Stimulated activated CD8-positive, alpha-beta memory T cell treated with anti-CD3 and anti-CD28 coated beads, Interleukin-7, amount 100 ng/mL, for 4 hours (primary cell): ENCODE results near the gene TNRC18.
"Not testable (repeated sequence)": the region's sequence is repeated elsewhere in the genome, so short reads cannot be mapped to it uniquely, and the experiment has no call there.

ENCODE experiments used
- DNase-seq, 2 donors: peaks; one replicate each; pipeline ENCODE4 v3.0.0-alpha.2; 2020; ENCODE audit warnings: low read depth in 2 of 2

The TNRC18 gene

DNA sequence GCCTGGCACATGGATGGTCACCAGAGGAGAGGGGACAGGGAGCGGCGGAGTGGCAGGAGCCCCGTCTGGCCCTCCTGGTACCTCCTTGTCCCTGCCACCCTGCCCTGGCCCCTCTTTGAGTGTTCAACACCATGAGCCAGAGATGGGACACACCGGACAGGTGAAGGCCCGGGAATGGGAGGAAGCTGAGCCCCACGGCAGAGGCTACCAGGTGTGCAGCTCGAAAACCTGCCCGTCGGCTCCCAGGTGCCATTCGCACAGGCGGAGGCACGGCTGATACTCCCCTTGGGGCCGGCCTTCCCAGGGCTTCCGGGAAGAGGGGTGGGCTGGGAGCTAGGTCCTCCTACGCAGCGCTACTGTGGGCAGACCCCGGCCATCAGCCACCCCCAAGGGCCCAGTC, 44.1 kb downstream of the TNRC18 start:
- no peak for DNase-seq

DNA sequence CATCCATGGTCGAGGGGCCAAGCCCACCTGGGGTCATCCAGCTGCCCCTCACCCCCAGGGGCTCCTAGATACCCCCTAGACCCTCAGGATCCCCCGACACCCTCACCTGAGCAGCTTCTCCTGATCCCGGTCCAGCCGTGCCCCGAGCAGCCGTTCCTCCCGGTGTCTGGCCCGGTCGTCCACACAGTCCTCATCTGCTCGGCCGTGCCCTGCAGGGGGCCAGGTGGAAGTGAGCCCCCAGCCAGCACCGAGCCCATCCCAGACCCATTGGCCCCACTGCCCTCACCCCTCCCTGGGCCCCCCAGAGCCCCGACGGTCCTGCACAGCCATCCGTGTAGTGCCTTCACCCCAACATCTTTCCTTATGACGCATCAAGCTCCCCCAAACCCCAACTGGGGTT, 45.8 kb downstream of the TNRC18 start:
- no peak for DNase-seq

DNA sequence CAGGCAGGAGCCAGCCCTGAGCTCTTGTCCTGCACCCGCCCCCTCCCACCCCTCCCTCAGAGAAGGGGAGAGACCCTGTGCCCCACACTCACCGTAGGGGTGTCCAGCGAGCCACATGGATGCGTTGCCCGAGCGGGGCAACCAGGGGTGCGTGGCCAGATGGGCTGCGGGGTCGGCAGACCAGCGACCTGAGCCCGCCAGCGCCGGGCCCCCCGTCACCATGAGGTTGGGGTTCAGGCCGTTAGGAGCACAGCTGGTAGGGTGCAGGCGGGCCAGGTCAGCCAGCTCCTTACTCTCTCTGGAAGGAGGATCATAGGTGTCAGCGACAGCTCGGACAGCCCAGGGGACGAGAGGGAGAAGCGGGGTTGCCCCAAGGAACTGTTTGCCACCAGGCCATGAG, 46.4 kb downstream of the TNRC18 start:
- no peak for DNase-seq

DNA sequence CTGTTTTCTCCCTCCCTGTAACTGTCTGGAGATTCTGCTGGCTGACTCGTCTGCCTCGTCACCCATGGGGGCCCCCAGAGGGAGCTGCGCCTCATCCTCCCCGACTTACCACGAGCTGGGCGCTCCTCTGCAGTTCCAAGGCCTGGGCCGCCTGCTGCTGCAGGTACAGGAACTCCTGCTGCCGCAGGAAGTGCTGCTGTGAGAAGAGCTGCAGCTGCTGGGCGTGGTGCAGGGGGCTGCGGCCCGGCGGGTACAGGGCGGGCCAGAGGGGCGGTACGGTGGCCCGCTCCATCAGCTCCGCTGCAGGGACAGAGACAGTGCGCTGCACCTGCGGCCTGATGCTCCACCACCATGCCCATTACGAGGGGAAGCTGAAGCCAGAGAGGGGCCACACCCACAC, 47.7 kb downstream of the TNRC18 start:
- DNase-seq: no peak

DNA sequence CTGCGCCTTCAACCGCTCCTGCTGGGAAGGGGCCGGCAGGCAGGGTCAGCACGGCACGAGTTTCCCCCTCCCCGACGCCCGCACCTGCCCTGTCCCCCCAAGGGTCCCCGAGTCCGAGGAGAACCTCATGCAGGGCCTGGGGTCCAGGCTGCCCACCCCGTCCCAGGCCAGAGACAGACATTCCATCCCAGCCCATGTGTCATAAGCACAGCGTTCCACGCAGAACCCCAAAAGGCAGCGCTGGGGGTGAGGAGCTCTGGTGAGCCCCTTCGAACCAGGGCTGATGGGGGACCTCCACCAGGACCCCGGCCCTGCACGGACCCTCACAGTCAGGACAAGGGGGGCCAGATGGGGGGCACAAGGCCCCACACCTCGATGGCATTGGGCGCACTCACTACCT, 49.2 kb downstream of the TNRC18 start:
- no peak for DNase-seq

DNA sequence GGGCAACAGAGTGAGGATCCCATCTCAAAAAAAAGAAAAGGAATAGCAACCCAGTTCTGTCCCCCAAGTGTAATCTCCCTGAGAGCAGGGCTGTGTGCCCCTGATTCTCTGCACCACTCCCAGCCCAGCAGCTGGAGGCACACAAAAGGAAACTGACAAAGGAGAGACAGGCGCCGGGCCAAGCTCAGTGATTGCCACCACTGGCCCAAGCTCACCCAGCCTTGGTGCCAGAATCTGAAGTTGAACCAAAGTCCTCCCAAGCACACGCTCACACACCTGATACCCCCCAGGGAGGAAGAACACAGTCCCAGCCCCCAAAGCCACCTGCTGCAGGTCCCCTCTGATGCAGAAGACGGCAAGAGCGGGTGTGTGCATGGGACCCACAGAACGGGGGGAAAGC, 50.3 kb downstream of the TNRC18 start:
- no peak for DNase-seq

DNA sequence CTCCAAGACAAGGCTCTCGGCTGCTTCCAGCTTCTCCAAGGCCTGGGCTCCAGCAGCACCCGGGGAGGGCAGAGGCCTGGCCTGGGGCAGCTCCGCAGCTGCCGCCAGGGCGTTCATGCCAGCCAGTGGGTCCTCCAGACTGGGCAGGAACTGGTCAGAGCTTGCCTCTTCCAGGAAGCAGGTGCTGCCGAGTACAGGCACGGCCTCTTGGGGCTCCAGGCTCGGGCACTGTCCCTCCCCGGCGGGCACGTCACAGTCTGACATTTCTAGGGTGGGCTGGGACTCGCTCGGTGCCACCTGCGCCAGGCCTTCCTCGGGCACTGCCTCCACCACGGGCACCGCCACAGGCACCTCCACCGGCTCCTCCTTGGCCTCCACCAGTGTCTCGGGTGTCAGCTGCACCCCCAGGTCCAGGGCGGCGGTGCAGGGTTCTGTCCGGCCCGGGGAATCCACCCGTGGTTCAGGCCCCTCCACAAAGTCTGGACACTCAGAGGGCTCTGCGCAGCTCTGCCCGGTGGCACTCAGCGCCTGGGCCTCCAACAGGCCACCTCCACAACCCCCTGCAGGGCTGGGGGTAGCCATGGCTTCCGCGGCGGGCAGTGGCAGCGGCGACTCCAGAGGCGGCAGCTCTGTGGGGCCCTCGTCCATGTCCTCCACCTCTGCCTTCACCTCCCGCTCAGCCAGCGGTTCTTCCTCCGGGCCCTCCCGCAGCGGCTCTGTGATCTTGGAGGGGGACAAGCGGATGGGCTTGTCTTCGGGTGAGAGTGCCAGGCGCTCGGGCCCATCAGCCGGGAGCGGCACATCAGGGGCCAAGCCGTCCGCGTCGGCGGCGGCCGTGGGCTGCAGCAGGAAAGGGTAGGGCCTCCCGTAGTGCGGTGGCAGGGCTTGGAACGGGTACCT, 52.9 kb downstream of the TNRC18 start:
- no peak for DNase-seq

DNA sequence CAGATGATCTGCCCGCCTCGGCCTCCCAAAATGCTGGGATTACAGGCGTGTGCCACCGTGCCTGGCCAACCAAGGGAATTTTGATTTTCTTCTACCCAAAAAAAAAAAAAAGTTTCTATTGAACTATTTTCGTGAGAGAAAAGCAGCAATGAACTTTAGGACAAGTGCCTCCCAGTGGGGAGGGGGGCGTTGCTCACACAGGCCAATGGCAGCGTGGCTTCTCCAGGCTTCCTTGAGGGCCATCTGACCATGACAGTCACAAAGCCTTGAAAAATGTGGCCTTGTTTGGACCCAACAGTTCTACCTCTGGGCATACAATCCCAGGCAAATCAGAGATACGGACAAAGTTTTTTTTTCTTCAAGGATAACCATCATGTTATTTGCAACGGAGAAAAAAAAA, 56.0 kb downstream of the TNRC18 start:
- no peak for DNase-seq

DNA sequence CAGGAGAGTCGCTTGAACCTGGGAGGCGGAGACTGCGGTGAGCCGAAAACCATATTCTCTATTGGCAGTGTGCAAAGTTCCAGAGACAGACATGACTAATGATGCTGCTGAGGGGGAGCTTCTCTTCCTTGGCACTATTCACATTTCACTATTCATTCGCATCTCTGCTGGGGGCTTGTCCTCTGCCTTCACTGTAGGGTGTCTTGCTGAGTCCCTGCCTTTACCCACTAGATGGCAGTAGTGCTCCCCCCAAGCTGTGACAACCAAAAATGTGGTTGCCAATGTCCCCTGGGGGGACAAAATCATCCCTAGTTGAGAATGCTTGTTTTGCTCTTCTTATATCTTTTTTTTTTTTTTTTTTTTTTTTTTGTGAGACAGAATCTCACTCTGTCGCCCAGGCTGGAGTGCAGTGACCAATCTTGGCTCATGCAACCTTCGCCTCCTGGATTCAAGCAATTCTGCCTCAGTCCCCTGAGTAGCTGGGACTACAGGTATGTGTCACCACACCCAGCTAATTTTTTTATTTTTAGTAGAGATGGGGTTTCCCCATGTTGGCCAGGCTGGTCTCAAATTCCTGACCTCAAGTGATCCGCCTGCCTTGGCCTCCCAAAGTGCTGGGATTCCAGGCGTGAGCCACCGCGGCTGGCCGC, 57.5 kb downstream of the TNRC18 start:
- DNase-seq: peak; percentile 25 to 59

DNA sequence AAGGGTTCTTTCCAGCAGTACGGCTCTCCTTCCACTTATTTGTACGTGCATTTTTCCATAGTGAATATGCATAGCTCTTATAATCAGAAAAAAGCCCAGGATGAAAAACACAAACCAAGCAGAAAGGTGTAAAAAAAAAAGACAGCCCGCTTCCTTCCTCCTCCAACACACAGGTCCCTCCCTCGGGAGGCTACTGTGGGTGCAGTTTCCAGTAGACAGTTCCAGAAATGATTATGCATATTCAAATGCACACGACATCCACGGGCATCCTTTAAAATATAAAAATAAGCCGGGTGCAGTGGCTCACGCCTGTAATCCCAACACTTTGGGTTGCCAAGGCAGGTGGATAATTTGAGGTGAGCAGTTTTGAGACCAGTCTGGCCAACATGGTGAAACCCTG, 59.9 kb downstream of the TNRC18 start:
- DNase-seq: no peak

DNA sequence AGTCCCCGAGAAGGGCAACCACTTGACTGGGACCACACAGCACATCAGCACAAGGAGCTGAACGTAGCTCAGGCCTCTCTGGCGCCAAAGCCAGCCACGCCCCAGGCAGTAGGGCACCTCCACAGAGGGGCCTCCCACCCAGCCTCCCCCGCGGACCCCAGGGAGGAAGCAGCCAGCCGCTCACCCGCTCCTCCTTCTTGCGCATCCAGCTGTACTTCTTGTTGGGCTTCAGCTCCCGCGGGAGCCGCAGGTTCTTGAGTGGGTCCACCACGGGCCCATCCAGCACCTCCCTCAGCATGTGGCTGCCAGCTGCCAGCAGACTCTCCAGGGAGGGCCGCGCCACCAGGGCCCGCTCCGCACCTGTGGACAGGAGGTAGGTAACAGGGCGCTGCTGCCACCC, 61.2 kb downstream of the TNRC18 start:
- DNase-seq: no peak

DNA sequence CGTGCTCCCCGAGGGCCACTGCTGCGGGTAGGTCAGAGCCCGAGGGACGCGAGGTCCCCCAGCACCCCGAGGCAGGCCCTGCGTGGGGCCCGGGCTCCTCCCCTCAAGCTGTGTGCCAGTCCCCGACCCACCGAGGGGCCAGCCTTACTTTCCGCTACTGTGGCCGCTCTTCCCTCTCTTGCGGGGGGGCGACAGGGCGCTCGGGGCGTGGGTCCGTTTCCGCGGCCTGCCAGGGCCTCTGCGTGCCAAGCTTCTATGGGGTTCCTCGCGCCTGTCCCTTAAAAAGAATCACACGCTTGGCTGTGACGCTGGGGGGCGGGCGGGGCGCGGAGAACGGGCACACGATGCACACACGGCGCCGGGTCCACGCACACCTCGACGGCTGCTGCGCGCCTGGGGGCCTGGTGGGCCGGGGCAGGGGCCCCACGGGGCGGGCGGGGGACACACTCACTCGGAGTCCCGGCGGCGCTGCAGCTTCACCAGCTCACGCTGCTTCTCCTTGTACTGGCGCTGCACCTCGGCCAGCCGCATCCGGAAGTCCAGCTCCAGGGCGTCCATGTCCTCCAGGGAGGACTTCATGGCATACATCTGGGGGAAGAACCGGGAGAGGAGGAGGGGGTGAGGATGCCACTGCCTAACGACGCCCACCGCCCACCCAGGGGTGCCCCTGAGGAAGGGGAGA, 62.0 kb downstream of the TNRC18 start:
- DNase-seq: no peak

DNA sequence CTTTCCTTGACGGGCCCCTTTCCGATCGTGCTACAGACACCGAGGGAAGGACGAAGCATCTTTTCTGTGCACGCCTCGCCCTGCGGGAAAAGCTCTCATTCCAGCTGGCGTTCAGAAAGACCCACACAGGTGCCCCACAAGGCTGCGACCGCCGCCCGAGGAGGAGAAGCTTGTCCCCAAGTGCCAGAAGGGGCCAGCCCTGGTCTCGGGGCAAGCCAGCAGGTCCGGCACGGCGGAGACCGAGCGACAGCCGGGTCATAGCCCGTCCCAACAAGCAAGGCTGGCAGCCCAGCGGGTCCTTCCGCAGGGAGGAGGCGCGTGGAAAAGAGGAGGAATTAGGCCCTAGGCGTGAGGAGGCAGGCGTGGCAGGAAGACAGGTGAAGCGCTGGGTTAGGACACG, 62.7 kb downstream of the TNRC18 start:
- no peak for DNase-seq

DNA sequence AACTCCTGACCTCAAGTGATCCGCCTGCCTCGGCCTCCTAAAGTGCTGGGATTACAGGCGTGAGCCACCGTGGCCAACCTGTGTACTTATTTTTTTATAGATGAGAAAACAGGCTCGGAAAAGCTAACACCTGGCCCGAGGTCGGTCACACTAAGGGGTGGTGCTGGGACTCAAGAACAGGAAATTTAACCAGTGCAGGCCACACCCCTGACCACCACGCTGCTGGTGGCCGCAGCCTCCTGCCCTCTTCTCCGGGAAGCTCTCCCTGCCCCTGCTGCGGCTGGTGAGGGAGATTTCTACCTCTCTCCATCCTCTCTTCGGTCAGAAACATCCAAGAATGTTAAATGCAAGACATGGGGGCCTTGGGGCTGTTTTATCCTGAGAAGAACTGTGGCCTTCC, 63.2 kb downstream of the TNRC18 start:
- DNase-seq: no peak

DNA sequence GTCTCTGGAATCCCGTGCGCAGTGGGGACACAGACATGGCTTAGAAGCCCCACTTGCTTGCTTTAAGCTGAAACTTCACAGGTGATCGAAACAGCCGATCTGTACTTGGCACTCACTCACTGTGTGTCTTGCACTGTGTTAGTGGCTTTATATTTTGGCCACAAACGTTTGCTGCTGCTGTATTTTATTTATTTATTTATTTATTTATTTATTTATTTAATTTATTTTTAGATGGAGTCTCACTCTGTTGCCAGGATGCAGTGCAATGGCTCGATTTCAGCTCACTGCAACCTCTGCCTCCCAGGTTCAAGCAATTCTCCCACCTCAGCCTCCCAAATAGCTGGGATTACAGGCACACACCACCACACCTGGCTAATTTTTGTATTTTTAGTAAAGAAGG, 63.6 kb downstream of the TNRC18 start:
- DNase-seq: not testable (repeated sequence)

DNA sequence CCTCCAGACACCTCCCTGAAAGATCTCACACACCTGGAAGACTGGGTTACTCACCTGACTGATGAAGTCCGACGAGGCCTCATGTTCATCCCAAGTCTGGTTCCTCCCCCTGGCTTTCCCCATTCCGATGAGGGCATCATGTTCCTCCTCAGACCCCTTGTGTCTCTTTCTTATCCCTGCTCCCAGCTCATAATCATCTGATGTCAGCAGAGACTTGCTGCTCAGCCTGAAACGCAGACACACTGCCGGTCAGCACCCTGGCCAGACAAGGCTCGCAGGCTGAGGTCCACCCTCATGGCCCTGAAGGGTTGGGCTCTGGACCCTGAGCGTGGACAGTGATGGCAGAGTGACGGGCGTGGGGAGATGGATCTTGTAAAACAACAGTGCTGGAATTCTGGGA, 64.3 kb downstream of the TNRC18 start:
- no peak for DNase-seq

DNA sequence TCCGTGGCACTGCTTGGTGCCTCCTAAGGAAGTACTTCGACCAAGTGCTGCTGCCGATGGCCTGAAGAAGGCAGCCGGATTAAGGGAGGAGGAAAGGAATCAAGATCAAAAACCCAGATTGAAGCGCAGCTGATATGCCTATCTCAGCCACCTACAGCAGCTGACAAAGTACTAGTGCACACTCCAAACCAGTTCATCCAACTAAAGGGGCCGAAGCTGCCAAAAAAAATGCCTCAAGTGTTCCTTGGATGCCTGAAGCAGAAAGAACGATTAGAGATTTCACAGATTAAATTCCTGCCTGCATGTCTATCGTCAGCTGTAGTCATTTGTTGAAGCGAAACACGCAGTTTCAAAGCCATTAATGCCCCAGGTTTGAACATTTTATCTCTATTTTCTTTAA, 65.7 kb downstream of the TNRC18 start:
- no peak for DNase-seq

DNA sequence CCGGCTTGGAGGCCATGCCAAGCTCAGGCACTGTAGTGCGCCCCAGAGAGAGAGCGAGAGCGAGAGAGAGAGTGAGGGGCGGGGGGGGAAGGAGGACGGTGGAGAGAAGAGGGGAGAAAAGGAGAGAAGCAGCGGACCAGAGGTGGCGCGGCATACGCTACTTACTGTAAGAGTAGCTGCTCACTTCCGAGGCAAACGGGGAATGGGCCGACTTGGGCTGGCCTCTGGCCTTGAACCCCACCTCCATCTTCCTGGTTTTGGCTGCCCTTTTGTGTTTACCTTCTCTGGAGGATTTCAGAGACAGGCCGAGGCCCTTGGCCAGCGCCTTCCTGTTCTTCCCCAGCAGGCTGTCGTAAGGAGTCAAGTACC, 66.9 kb downstream of the TNRC18 start:
- no peak for DNase-seq

DNA sequence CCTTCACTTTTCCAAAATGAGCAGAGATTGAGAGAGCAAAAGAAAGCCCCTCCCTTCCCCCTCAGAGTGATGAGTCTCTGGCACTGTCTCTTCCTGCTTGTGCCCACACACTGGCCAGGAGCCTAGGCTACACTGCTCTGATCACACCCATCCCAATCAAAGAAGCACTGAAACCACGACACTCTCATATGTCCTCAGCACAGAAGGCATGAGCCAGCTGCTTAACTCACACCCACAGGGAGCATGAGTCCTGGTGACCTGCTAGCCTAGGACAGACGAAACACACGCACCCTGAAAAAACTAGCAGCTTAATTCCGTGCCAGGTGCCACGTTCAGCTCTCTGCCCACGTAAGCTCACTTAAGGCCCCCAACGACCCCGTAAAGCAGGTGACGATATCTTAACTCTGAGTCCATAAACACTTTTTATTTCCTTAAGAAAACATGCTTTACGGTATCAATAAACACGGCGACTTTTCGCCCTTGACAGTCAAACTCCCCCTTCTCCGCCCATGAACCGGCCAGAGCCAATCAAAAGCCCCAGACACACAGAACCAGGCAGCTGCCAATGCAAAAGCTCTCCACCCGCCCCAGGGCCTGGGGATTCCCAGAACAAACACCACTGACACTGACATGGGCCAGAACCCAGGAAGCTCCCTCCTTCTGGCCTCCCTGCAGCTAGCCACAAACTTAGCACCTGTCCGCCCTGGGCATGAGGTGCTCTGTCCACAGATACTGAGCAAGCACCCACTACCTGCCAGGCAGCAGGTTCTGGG, 69.0 kb downstream of the TNRC18 start:
- DNase-seq: no peak

DNA sequence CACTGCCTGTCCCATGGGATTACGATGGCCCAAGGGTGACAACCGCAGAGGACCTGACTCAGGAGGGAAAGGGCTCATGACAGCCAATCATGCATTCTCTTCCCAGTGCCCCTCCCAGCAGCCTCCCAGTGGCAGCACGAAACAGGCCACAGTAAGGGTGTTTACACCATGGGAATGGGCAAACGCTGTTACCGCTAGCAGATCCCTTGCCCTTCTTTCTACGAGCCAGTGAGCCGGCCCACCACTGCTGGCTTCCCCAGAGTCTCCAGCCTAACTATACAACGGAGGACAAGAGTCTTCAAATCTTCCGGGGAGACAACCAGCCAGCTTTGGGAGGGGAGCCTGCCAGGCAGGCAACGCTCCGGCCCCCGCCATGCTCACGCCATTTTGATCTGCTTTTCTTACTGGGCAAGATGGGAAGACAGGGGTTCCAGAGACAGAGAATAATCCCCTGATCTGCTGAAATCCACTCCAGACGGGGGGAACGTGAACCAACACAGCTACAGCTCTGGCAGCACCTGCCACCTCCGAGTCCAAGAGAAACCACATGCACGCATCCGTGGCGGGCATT, 71.1 kb downstream of the TNRC18 start:
- DNase-seq: no peak

DNA sequence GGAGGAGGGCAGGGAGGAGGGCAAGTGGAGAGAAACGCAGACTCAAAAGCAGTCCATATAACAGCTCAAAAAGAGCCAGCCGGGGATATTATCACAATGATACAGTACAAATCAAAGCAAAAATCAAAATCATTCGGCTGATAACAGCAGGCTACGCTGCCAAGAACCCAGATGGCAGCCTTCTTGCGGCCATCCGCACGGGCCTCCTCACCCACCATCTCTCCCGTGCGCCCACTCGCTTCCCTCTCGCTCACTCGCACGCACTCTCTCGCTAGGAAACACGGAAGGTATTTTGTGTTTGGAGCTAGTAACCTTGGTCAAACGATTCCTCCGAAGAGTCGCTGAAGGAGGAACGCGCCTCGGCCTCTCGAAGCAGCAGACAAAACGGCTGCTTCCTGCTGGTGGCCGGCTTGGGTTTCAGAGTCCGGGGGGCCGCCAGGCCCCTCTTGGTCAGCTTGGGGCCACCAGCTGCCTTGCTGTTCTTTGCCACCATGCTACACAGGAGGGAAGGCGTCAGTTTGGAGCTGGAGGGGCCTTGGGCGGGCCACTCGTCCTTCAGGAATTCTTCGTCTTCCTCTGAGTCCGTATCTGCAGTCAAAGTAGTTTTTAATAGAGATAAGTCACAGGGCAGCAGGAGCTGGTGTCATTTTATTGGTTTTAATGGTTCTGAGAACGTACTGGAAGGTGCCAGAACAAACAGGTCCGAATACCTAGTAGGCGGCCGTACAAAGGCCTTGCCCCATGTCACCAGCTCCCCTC, 71.9 kb downstream of the TNRC18 start:
- DNase-seq: no peak
